Stimulated activated CD8-positive, alpha-beta memory T cell treated with anti-CD3 and anti-CD28 coated beads, Interleukin-7, amount 100 ng/mL, for 4 hours (primary cell): ENCODE measurements around the gene MBP.
"Not testable (repeated sequence)": the region's sequence is repeated elsewhere in the genome, so short reads cannot be mapped to it uniquely, and the experiment has no call there.

ENCODE experiments used
- DNase-seq, 2 donors: peaks; one replicate each; pipeline ENCODE4 v3.0.0-alpha.2; 2020; ENCODE audit warnings: low read depth in 2 of 2

Gene MBP

GRCh38 chr18:76951456-76952247 lies 180.9 kb downstream of the MBP start:
- DNase-seq = no peak

- DNase-seq = no peak
Observed at GRCh38 chr18:76948345-76948744, 184.2 kb downstream of the MBP start.

- DNase-seq = not testable (repeated sequence)
Observed at GRCh38 chr18:76944346-76944745, 188.2 kb downstream of the MBP start.

GRCh38 chr18:76943542-76944339 lies 188.8 kb downstream of the MBP start:
- no peak for DNase-seq

- no peak for DNase-seq
Observed at GRCh38 chr18:76941284-76941683, 191.3 kb downstream of the MBP start.

GRCh38 chr18:76938619-76939018 lies 194.0 kb downstream of the MBP start:
- no peak for DNase-seq

GRCh38 chr18:76937597-76937996 lies 195.0 kb downstream of the MBP start:
- no peak for DNase-seq

GRCh38 chr18:76936877-76937276 lies 195.7 kb downstream of the MBP start:
- no peak for DNase-seq

GRCh38 chr18:76935722-76936337 lies 196.8 kb downstream of the MBP start:
- no peak for DNase-seq

- no peak for DNase-seq
Observed at GRCh38 chr18:76932026-76932819, 200.4 kb downstream of the MBP start.

GRCh38 chr18:76931171-76931570 lies 201.4 kb downstream of the MBP start:
- DNase-seq = no peak
